Sigmoid colon (tissue), 7 donors: Measurements from ENCODE around the gene TBC1D1. TPM values are rescaled to one million over a fixed set of nuclear protein-coding genes. Genes with fewer than 3 reads are reported as not detected.
A peak's percentile ranks its signal among the peaks of the same experiment; 100 is the strongest.

Source experiments
- DNase-seq: peaks from one replicate; pipeline ENCODE4 v3.0.0-alpha.2; 2019
- H3K27ac ChIP-seq, 4 donors: fragments of 200-600 bp; sonication (generic); one replicate each; pipeline ENCODE4 v1.5.1; 2016 to 2019; ENCODE audit warnings: mild to moderate bottlenecking in 1 of 4
- H3K27me3 ChIP-seq, 3 donors: fragments of 200-600 bp; sonication (generic); one replicate each; pipeline ENCODE4 v1.5.1; 2019; ENCODE audit warnings: mild to moderate bottlenecking in 1 of 3
- H3K36me3 ChIP-seq, 4 donors: fragments of 200-600 bp; sonication (generic); one replicate each; pipeline ENCODE4 v1.5.1; 2016 to 2019
- H3K4me1 ChIP-seq, 4 donors: fragments of 200-600 bp; sonication (generic); one replicate each; pipeline ENCODE4 v1.5.1; 2017 to 2019
- H3K4me3 ChIP-seq, 4 donors: fragments of 200-600 bp; sonication (generic); one replicate each; pipeline ENCODE4 v1.5.1; 2017 to 2019; ENCODE audit warnings: mild to moderate bottlenecking in 2 of 4, moderate library complexity in 1 of 4
- H3K9me3 ChIP-seq, 4 donors: fragments of 200-600 bp in 3 of 4; sonication (generic) in 3 of 4; one replicate each; pipeline versions ENCODE4 v1.5.1 to v1.6.1; 2013 to 2019
- CTCF ChIP-seq, 4 experiments: fragments of 450-650 bp in 3 of 4; fragments of 200-600 bp in 1 of 4; IDR thresholded peaks; one replicate each; pipeline ENCODE4 v1.5.1; 2016 to 2019; ENCODE audit warnings: antibody characterized with exemption in 4 of 4, mild to moderate bottlenecking in 3 of 4, moderate library complexity in 2 of 4
- EP300 ChIP-seq, 4 donors: sonication (generic); formaldehyde crosslinking; IDR thresholded peaks; one replicate each; pipeline ENCODE4 v1.6.1; 2017; ENCODE audit warnings: antibody characterized with exemption in 4 of 4
- POLR2A ChIP-seq, 2 donors: fragments of 450-650 bp; IDR thresholded peaks; one replicate each; pipeline ENCODE4 v1.6.1; 2016; ENCODE audit warnings: antibody characterized with exemption in 2 of 2, mild to moderate bottlenecking in 2 of 2, moderate library complexity in 2 of 2
- POLR2AphosphoS5 ChIP-seq, 4 donors: sonication (generic); formaldehyde crosslinking; IDR thresholded peaks; one replicate each; pipeline ENCODE4 v1.6.1; 2017; ENCODE audit warnings: antibody characterized with exemption in 4 of 4
- WGBS, 2 donors: extraction: QIAGEN DNeasy Blood & Tissue Kit; methylation state at CpG; one replicate each; pipeline ENCODE4 v1.1.7; 2013; 5-methylcytosine and 5-hydroxymethylcytosine counted together
- intact Hi-C: fragments of 100-400 bp; cut with DNase I; formaldehyde crosslinking; loops from one replicate; pipeline ENCODE4 v1.15.1; 2023
- polyA plus RNA-seq, 3 donors: library from polyadenylated mRNA; stranded (reverse); fragments of 200-250 nt; gene quantifications; one replicate each; pipeline ENCODE4 v1.2.3, GENCODE V29; 2013
- total RNA-seq, 4 donors: library from RNA; depleted of rRNA; stranded (reverse); fragments of >200 nt; gene quantifications; one replicate each; pipeline ENCODE4 v1.1.0, GENCODE V29; 2016
- donor health status: healthy with polysubstance abuse.
- donor health status: Bipolar disorder and iron deficiency.
- donor health status: healthy.

The TBC1D1 gene
- total and polyA plus RNA-seq, 7 donors: 31.2 to 450 (median 253) TPM

DNA sequence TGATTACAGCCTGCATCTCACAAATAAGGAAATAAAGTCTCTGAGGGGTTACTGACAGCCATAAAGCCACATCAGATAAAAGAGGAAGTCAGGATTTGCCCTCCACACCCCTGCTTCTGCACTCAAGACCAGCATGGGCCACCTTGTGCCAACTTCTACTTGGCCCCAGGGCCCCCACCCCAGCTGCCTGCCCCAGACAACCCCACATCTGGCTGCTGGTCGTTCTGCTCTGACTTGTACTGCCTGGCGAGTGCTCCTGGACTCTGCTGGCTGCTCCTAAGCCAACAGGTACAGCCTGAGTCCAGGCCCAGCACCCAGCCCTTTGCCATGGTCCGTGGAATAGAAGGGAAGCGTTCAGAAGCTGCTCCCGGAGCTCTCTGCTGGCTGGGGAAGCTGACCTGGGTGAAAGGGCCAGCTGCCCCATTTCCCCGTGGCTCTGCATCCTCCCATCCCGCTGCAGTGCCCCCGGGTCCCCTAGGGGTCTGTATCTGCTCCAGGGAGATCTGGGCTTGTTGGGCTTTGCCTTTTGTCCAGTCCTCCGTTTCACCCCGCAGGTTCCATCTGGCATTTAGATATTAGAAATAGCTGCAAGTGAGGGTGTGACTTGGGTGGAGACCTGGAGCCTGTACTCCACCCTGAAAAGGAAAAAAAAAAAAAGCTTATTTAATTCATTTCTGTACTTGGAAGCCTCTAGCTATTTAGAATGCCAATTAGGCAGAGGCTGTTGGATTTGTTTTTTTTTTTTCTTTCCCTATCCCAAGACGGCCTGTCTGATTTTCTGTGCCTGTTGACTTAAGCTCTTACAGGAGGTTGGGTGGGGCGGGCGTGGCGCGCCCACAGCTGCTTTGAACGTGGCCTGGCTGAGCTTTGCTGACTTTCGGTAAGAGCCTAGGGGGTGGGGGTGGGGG, 264.1 kb downstream of the TBC1D1 start:
- WGBS, 2 donors: 13 to 46% methylated on average over 17 of the region's 17 CpGs
- Histone ChIP-seq H3K9me3 (no peaks in the 10 kb centered on the region), H3K36me3 (no peaks in the 10 kb centered on the region), H3K4me3 (no peak overlapping the region), H3K27ac (peak overlapping the region; percentile 26 to 64 (median 42)), H3K4me1 (peaks cover 0 to 35% (median 9%) of the 10 kb centered on the region in 4 donors), H3K27me3 (no peaks in the 10 kb centered on the region)
- TF ChIP-seq EP300 (IDR thresholded peaks at IDR 0.05): no peak
- no peak for TF ChIP-seq CTCF (IDR thresholded peaks at IDR 0.05)
- no peak for TF ChIP-seq POLR2A (IDR thresholded peaks at IDR 0.05)
- TF ChIP-seq POLR2AphosphoS5 (IDR thresholded peaks at IDR 0.05): no peak
- intact Hi-C loops: no loop called here
- DNase-seq: no peak

- no peak for TF ChIP-seq CTCF (IDR thresholded peaks at IDR 0.05)
- no peak for TF ChIP-seq POLR2AphosphoS5 (IDR thresholded peaks at IDR 0.05)
- no peak for TF ChIP-seq EP300 (IDR thresholded peaks at IDR 0.05)
- no peak for TF ChIP-seq POLR2A (IDR thresholded peaks at IDR 0.05)
- peaks cover 0 to 34% (median 7%) of the 10 kb centered on the region in 4 donors for H3K4me1 ChIP-seq
- intact Hi-C loops: no loop called here
- H3K27me3 ChIP-seq: no peaks in the 10 kb centered on the region
- WGBS, 2 donors: 35 to 70% methylated on average over 7 of the region's 7 CpGs
- no peaks in the 10 kb centered on the region for H3K36me3 ChIP-seq
- H3K9me3 ChIP-seq: no peaks in the 10 kb centered on the region
- no peak for DNase-seq
- no peak overlapping the region for H3K4me3 ChIP-seq
- peak overlapping the region in 2 of 4 donors; percentile 4 to 64 for H3K27ac ChIP-seq
Observed at GRCh38 chr4:38155589-38156294, 264.9 kb downstream of the TBC1D1 start.

GRCh38 chr4:38157592-38157991, 266.7 kb downstream of the TBC1D1 start:
- H3K4me3 ChIP-seq: no peak overlapping the region
- no peak for DNase-seq
- H3K9me3 ChIP-seq: no peaks in the 10 kb centered on the region
- WGBS, 2 donors: 13 to 67% methylated on average over 1 of the region's 1 CpG
- intact Hi-C loops: no loop called here
- H3K36me3 ChIP-seq: no peaks in the 10 kb centered on the region
- H3K27me3 ChIP-seq: no peaks in the 10 kb centered on the region
- peaks cover 0 to 36% (median 10%) of the 10 kb centered on the region in 4 donors for H3K4me1 ChIP-seq
- TF ChIP-seq POLR2A (IDR thresholded peaks at IDR 0.05): no peak
- no peak for TF ChIP-seq CTCF (IDR thresholded peaks at IDR 0.05)
- no peak overlapping the region for H3K27ac ChIP-seq

- Histone ChIP-seq H3K27me3 (no peaks in the 10 kb centered on the region), H3K27ac (peak overlapping the region in 3 of 4 donors; percentile 22 to 65 (median 29)), H3K36me3 (no peaks in the 10 kb centered on the region), H3K4me1 (peaks cover 0 to 29% (median 11%) of the 10 kb centered on the region in 4 donors), H3K4me3 (no peak overlapping the region), H3K9me3 (no peaks in the 10 kb centered on the region)
- intact Hi-C loops: no loop called here
- DNase-seq: peak; percentile 72
- 10 to 46% methylated on average over 3 of the region's 3 CpGs for WGBS, 2 donors
- TF ChIP-seq EP300 (IDR thresholded peaks at IDR 0.05): no peak
- no peak for TF ChIP-seq CTCF (IDR thresholded peaks at IDR 0.05)
- TF ChIP-seq POLR2AphosphoS5 (IDR thresholded peaks at IDR 0.05): peak in 2 of 4 donors; percentile 5 to 30
- TF ChIP-seq POLR2A (IDR thresholded peaks at IDR 0.05): no peak
Observed at GRCh38 chr4:38160487-38161207, 269.8 kb downstream of the TBC1D1 start.
